HFF-Myc (cell line): ENCODE measurements around the gene LSAMP.

ENCODE experiments used
- DNase-seq: peaks from one replicate; pipeline ENCODE4 v3.0.0-alpha.2; 2011; ENCODE audit warnings: low read depth; ENCODE audit errors: extremely low read depth
- H3K4me3 ChIP-seq: replicated peaks from 2 replicates; pipeline ENCODE4 v1.5.1; 2011; ENCODE audit warnings: low read depth, mild to moderate bottlenecking, control low read depth, low read length
- CTCF ChIP-seq: IDR thresholded peaks from 2 replicates; pipeline ENCODE4 v1.5.1; 2012; ENCODE audit warnings: mild to moderate bottlenecking, low read depth, low read length, control low read depth; ENCODE audit errors: missing control alignments

The LSAMP gene

GRCh38 chr3:115790759-115791158, 654.5 kb downstream of the LSAMP start:
- no peak overlapping the region for H3K4me3 ChIP-seq
- peak; percentile 95 for DNase-seq

DNA sequence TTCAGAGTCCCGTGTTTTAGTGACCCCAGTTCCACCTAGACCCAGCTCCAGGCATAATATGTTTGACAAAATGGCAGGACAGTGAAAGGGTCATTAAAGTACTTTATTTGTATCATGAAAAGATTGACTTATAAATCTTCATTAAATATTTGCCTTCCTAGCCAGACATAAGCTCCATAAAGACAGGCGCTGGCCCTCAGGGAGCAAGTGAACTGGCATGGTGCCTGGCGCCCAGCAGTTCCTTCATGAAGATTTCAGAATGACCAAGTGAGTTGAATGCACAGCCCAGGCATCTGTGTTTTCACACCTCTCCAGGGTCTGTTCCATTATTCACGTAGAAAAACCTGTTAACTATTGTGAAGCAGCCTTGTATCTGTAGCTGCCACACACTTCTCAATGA, 655.8 kb downstream of the LSAMP start:
- no peak for DNase-seq
- no peak for TF ChIP-seq CTCF
- H3K4me3 ChIP-seq = no peak overlapping the region

More at GRCh38 chr3:115790759-115791158, 654.5 kb downstream of the LSAMP start:
- no peak for TF ChIP-seq CTCF

DNA sequence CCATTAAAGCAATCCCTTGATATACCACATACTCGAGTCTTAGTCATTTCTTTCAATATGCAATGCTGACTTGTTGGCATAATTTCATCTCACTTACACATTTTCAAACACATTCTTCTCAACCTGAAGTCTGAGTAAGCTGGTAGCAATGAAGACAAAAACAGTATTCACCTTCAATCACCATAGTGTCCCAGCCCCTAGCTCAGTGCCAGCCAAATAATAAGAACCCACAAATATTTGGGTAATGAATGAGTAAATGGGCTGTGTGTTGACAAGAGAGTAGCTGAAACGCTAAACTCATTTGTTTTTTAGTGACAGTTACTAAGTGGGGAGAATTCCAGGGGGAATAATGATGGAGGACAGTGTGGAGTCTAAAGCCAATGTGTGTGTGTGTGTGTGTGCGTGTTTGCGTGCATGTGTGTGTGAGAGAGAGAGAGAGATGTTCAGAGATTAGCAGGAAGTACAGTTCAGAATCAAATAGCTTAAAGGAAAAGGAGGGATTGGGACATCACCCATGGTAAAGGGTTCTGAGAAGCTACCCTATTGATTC, 656.3 kb downstream of the LSAMP start:
- DNase-seq = peak; percentile 56
- H3K4me3 ChIP-seq = no peak overlapping the region
- TF ChIP-seq CTCF = no peak

DNA sequence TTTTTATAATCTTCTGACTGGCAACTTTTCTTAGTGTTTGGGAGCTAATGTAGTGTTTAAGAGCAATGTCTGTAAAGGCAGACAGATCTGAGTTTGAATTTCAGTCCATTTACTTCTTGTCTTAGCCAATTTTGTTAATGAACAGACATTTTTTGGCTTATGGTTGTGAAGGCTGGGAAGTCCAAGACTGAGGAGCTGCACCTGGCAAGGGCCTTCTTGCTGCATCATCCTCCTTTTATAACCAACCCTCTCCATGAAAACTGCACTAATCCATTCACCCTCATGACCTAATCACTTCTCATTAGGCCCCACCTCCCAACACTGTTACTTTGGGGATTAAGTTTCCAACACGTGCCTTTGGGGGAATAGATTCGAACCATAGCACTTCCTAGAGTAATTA, 657.5 kb downstream of the LSAMP start:
- no peak for DNase-seq
- no peak for TF ChIP-seq CTCF

GRCh38 chr3:115785782-115786181, 659.5 kb downstream of the LSAMP start:
- no peak for DNase-seq
- no peak for TF ChIP-seq CTCF
- H3K4me3 ChIP-seq = no peak overlapping the region

More for the DNA sequence above, 657.5 kb downstream of the LSAMP start:
- H3K4me3 ChIP-seq = no peak overlapping the region

DNA sequence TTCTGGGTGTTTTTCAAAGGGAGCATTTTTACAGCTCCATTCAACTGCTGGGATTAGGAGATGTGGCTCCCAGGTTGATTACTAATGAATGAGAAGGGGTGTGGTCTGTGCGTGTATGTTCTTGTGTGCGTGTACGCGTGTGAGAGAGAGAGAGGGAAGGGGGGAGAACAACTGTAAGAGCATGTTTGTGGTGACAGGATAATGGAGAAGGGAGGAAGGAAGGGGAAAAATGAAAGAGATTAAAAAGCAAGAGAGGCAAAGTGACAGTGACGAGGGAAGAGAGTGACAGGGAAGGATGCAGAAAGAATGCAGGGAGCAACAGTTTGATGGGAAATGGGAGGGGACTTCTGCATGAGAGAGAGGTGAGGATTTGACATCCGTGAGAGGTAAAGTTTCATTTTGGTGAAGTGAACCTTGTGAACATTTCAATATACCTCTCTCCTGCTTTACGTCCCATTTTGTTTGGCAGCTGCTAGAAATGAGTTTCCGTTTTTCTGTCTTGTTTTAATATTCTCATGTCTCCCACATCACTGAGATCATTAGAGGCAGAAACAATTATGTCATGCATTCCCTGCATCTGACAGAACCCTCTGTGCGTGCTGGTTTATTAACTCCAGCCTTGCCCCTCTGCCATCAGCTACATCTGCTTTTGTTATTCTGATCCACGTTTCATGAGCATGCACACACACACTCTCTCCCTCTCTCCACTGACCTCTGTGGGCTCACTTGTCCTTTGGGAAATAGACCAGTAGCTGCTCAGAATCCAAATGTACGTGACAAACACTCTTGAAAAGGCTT, 660.3 kb downstream of the LSAMP start:
- peak; percentile 95 for DNase-seq
- H3K4me3 ChIP-seq = peak overlapping the region; percentile 52
- no peak for TF ChIP-seq CTCF
